Measurements from ENCODE around the gene BIRC7. TPM values are rescaled to one million over a fixed set of nuclear protein-coding genes. Genes with fewer than 3 reads are reported as not detected.

Gene BIRC7
- total and polyA plus RNA-seq, 2 of the 4 experiments (the other 2 are of a cell fraction): not detected

GRCh38 chr20:63247671-63248228 is 12.0 kb downstream of the BIRC7 start:
- H4K20me1 ChIP-seq (ENCODE audit: insufficient read depth, low read length): no peaks in the 10 kb centered on the region; the same call in 1 of the 2 replicates
- DNase-seq (no peak), ATAC-seq (ENCODE audit: low read depth) (no peak)
- H3K4me1 ChIP-seq (ENCODE audit: control insufficient read depth, insufficient read depth, low read length): no peaks in the 10 kb centered on the region
- dilution Hi-C loops (cut with HindIII; ENCODE audit: low sequenced_read_pairs, unreplicated experiment) (no loop called here), in situ Hi-C loops (cut with MboI; ENCODE audit: low sequenced_read_pairs) (no loop called here), intact Hi-C loops (cut with micrococcal nuclease) (no loop called here)
- no peak overlapping the region for H3K23ac ChIP-seq (ENCODE audit: low read depth, low read length)
- H2BK15ac ChIP-seq (ENCODE audit: low read depth, low read length): no peak overlapping the region
- no peaks in the 10 kb centered on the region for H3K79me1 ChIP-seq (ENCODE audit: low read depth in 1 of 2, low read length in 2 of 2)
- H3K36me3 ChIP-seq (ENCODE audit: control insufficient read depth, insufficient read depth, low read length): no peaks in the 10 kb centered on the region
- POLR2A ChIA-PET (ENCODE audit: unreplicated experiment): no interaction called here
- no peak overlapping the region for H4K91ac ChIP-seq (ENCODE audit: insufficient read depth, low read depth, low read length)
- H3K14ac ChIP-seq (replicated peaks; ENCODE audit: low read depth, low read length): no peak overlapping the region
- no peak overlapping the region for H3K4me2 ChIP-seq (ENCODE audit: low read depth, low read length)
- H3K27ac ChIP-seq (ENCODE audit: insufficient read depth, low read length): no peak overlapping the region
- H4K5ac ChIP-seq (ENCODE audit: low read depth, low read length): no peak overlapping the region
- no peaks in the 10 kb centered on the region for H3K9me1 ChIP-seq (ENCODE audit: insufficient read depth, low read length)
- no peak overlapping the region for H3K4ac ChIP-seq (ENCODE audit: low read depth, low read length)
- TF ChIP-seq CHD1 (IDR thresholded peaks at IDR 0.05; ENCODE audit: low read depth, low read length) (no peak), MAFK (IDR thresholded peaks at IDR 0.05; ENCODE audit: low read depth, low read length) (no peak), MXI1 (IDR thresholded peaks at IDR 0.05; ENCODE audit: borderline replicate concordance, low read depth, low read length) (no peak), RFX5 (IDR thresholded peaks at IDR 0.05; ENCODE audit: low read depth, low read length) (no peak), CEBPB (IDR thresholded peaks at IDR 0.05; ENCODE audit: low read depth, low read length) (no peak), MAZ (IDR thresholded peaks at IDR 0.05; ENCODE audit: borderline replicate concordance, low read depth, low read length) (no peak), BHLHE40 (IDR thresholded peaks at IDR 0.05; ENCODE audit: low read depth, low read length) (no peak), SMC3 (IDR thresholded peaks at IDR 0.05; ENCODE audit: low read depth, low read length) (no peak), RCOR1 (IDR thresholded peaks at IDR 0.05; ENCODE audit: insufficient replicate concordance, low read length) (no peak), CTCF (conservative IDR thresholded peaks at IDR 0.05; ENCODE audit: low read depth, low read length) (no peak), NFE2L2 (IDR thresholded peaks at IDR 0.05; ENCODE audit: low read depth, low read length) (no peak), RAD21 (IDR thresholded peaks at IDR 0.05; ENCODE audit: low read length) (no peak)
- no peaks in the 10 kb centered on the region for H3K9me3 ChIP-seq (ENCODE audit: control insufficient read depth, insufficient read depth, low read length)
- H2AK5ac ChIP-seq (ENCODE audit: low read depth, low read length): no peak overlapping the region
- no peak overlapping the region for H3K56ac ChIP-seq (ENCODE audit: extremely low read depth, insufficient read depth, low read length)
- H2AFZ ChIP-seq (replicated peaks; ENCODE audit: low read length, poor library complexity): no peak overlapping the region
- no peak overlapping the region for H3K4me3 ChIP-seq (ENCODE audit: insufficient read depth, low read depth, low read length)
- H4K8ac ChIP-seq (ENCODE audit: low read depth in 2 of 2, low read length in 2 of 2): no peak overlapping the region
- H3K18ac ChIP-seq (ENCODE audit: low read depth, low read length): no peak overlapping the region
- CTCF ChIA-PET: no interaction called here
- H2AK9ac ChIP-seq (replicated peaks; ENCODE audit: low read depth, low read length, poor library complexity): no peak overlapping the region
- 57% methylated on average over 12 of the region's 24 CpGs; no CpG with 5 or more reads in 1 of the 2 experiments for WGBS, 2 experiments (ENCODE audit: extremely low coverage in 2 of 2, insufficient read length in 1 of 2)
- no peak overlapping the region for H2BK20ac ChIP-seq (ENCODE audit: low read depth, low read length)
- H2BK120ac ChIP-seq (ENCODE audit: low read depth, low read length): no peak overlapping the region
- BruUV-seq (replicated peaks): no TSS peak
- no peak overlapping the region for H2BK5ac ChIP-seq (ENCODE audit: low read depth, low read length, poor library complexity, severe bottlenecking)
- no peak overlapping the region for H3K9ac ChIP-seq (ENCODE audit: low read depth, low read length)
- peaks cover 56% of the 10 kb centered on the region for H3K27me3 ChIP-seq (ENCODE audit: control insufficient read depth, insufficient read depth, low read length)

All from IMR-90 (cell line).